Ovary (tissue), 9 donors: Measurements from ENCODE around the gene ACVR1B. TPM values are rescaled to one million over a fixed set of nuclear protein-coding genes. Genes with fewer than 3 reads are reported as not detected.

Source experiments
- DNase-seq, 5 donors: peaks; one replicate each; pipeline ENCODE4 v3.0.0-alpha.2; 2019 to 2020
- H3K27ac ChIP-seq, 2 donors: fragments of 200-600 bp; one replicate each; pipeline versions ENCODE4 v1.5.1 to v1.8.0; 2019 to 2022
- H3K27me3 ChIP-seq: fragments of 200-600 bp; one replicate; pipeline ENCODE4 v1.8.0; 2022
- H3K36me3 ChIP-seq: fragments of 200-600 bp; sonication (generic); one replicate; pipeline ENCODE4 v1.5.1; 2019
- H3K4me1 ChIP-seq: one replicate; pipeline ENCODE4 v1.8.1; 2013; ENCODE audit warnings: mild to moderate bottlenecking, moderate library complexity; ENCODE audit not compliant: insufficient read depth
- H3K4me3 ChIP-seq: fragments of 200-600 bp; sonication (generic); one replicate; pipeline ENCODE4 v1.5.1; 2017
- H3K9me3 ChIP-seq, 2 donors: fragments of 200-600 bp in 1 of 2; sonication (generic) in 1 of 2; one replicate each; pipeline versions ENCODE4 v1.5.1 to v1.8.1; 2013 to 2019; ENCODE audit warnings: mild to moderate bottlenecking in 1 of 2, moderate library complexity in 1 of 2
- CTCF ChIP-seq, 3 donors: fragments of 450-650 bp in 2 of 3; fragments of 200-600 bp in 1 of 3; IDR thresholded peaks; one replicate each; pipeline versions ENCODE4 v1.5.1 to v1.8.0; 2016 to 2022; ENCODE audit warnings: antibody characterized with exemption in 3 of 3, mild to moderate bottlenecking in 1 of 3
- EP300 ChIP-seq: sonication (generic); formaldehyde crosslinking; IDR thresholded peaks from one replicate; pipeline ENCODE4 v1.6.1; 2017; ENCODE audit warnings: antibody characterized with exemption
- POLR2A ChIP-seq: fragments of 450-650 bp; IDR thresholded peaks from one replicate; pipeline ENCODE4 v1.6.1; 2017; ENCODE audit warnings: antibody characterized with exemption, mild to moderate bottlenecking, moderate library complexity
- WGBS, 3 donors: extraction: QIAGEN DNeasy Blood & Tissue Kit in 1 of 3; methylation state at CpG; one replicate each; pipeline versions ENCODE4 v1.1.5 to v1.1.7; 2013 to 2017; 5-methylcytosine and 5-hydroxymethylcytosine counted together
- intact Hi-C, 4 donors: fragments of 100-400 bp; cut with DNase I; formaldehyde crosslinking; loops; one replicate each; pipeline versions ENCODE4 v1.11.0 to v1.15.1; 2022 to 2023
- polyA plus RNA-seq, 2 donors: library from polyadenylated mRNA; stranded (reverse); fragments of 200-250 nt in 1 of 2; fragments of 350-450 nt in 1 of 2; fragmentation: Illumina TruSeq in 1 of 2; extraction: RNeasy Lipid Tissue Mini Kit (QIAGEN cat#74804) in 1 of 2; gene quantifications; one replicate each; pipeline ENCODE4 v1.2.3, GENCODE V29; 2013 to 2014
- total RNA-seq, 7 donors: library from RNA; depleted of rRNA in 2 of 7; stranded (reverse); fragments of >200 nt in 2 of 7; fragmentation: NEBNext Ultra II Directional in 3 of 7; extraction: Animal tissue kit (Norgen Biotek cat#: 25700) in 3 of 7; gene quantifications; one replicate each; pipeline versions ENCODE4 v1.1.0 to v1.2.4, GENCODE V29; 2016 to 2023
- donor health status: DM: no; HTN: no; CAD: no; lungs with moderate emphysema.
- donor health status: DM: no; HTN: no; CAD: no.
- donor health status: Bipolar disorder and iron deficiency.
- donor health status: DM: yes; HTN: yes; CAD: no.
- donor health status: DM: no; HTN: no; CAD: no.
- donor health status: DM: yes; HTN: yes; CAD: no.

The ACVR1B gene
- total and polyA plus RNA-seq, 9 donors = 6.9 to 27.3 (median 19.1) TPM

DNA sequence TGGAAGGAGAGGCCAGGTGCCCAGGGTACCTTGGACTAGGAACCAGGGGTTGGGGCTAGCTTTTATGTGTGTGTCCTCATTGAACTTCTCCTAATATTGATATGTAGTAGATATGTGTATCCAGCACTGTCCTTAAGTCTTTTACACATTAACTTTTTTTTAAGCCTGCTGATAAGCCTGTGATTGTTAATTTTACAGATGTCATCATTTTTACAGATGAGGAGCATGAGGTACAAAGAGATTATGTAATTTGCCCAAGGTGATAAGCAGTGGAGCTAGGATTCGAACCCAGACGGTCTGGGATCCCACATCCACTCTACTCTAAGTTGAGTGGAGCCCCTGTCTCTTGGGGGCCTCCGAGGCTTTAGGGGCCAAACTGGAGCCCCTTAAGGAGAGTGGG is 89.5 kb downstream of the ACVR1B start:
- H3K4me3 ChIP-seq = no peak overlapping the region
- intact Hi-C loops = loop anchor here in 1 of 4 donors (10.0 kb wide), 1 partner anchor 1004 kb away; no protein-coding TSS in a partner anchor
- H3K36me3 ChIP-seq = no peaks in the 10 kb centered on the region
- H3K27me3 ChIP-seq = no peaks in the 10 kb centered on the region
- H3K27ac ChIP-seq = peak overlapping the region; percentile 10 to 94
- DNase-seq = no peak
- no peak for TF ChIP-seq EP300
- TF ChIP-seq CTCF (IDR thresholded peaks at IDR 0.05) = no peak
- no peak for TF ChIP-seq POLR2A
- peaks cover 22% of the 10 kb centered on the region for H3K4me1 ChIP-seq
- no peaks in the 10 kb centered on the region for H3K9me3 ChIP-seq
- 87 to 94% (median 87%) methylated on average over 3 of the region's 3 CpGs for WGBS, 3 donors

- Histone ChIP-seq H3K4me3 (no peak overlapping the region), H3K27me3 (no peaks in the 10 kb centered on the region), H3K9me3 (no peaks in the 10 kb centered on the region), H3K27ac (peak overlapping the region; percentile 92 to 94), H3K4me1 (peaks cover 24% of the 10 kb centered on the region), H3K36me3 (no peaks in the 10 kb centered on the region)
- intact Hi-C loops = loop anchor here in 1 of 4 donors (10.0 kb wide), 1 partner anchor 1003 kb away; no protein-coding TSS in a partner anchor
- DNase-seq = peak; percentile 63 to 77 (median 69)
- TF ChIP-seq POLR2A (no peak), EP300 (no peak), CTCF (IDR thresholded peaks at IDR 0.05) (no peak)
- 67 to 68% (median 67%) methylated on average over 6 of the region's 6 CpGs for WGBS, 3 donors
Observed at GRCh38 chr12:52041695-52042123, 90.2 kb downstream of the ACVR1B start.

DNA sequence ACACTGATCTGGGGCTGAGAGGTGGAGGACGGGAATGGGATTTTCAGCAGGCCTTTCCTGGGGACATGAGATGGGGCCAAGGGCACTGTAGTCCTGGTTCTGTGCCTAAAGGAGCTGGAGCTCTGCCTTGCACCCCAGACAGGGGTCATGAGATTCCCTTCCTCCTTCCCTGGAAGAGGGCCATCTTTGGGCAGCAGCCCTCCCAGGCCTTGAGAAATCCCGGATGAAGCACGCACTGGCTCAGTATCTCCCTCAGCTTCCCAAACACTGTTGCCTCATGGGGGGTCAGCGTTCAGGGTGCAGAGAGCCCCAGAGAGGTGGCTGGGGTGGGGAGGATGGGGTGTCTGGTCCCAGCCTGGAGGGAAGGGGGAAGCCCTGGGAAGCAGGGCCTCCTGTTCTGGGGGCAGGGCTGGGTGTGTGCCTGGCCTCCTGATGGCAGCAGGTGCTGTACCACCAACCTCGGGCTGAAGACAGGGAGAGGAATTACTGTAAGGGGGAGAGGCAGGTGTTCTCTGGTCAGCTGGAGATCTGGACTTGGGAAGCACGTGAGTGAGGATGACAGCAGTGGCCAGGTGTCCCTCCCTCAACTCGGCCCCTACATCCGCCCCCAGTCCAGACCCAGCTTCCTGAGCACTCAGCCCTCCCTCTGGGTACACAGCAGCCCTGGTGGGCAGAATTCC is 91.3 kb downstream of the ACVR1B start:
- Histone ChIP-seq H3K27ac (peak overlapping the region; percentile 92 to 94), H3K36me3 (no peaks in the 10 kb centered on the region), H3K27me3 (no peaks in the 10 kb centered on the region), H3K9me3 (no peaks in the 10 kb centered on the region), H3K4me1 (peaks cover 24% of the 10 kb centered on the region), H3K4me3 (no peak overlapping the region)
- TF ChIP-seq CTCF (IDR thresholded peaks at IDR 0.05) (no peak), EP300 (peak; percentile 31)
- peak; percentile 61 to 72 (median 68) for DNase-seq
- intact Hi-C loops = loop anchor here in 1 of 4 donors (10.0 kb wide), 1 partner anchor 1002 kb away; no protein-coding TSS in a partner anchor
- WGBS, 3 donors = 65 to 69% (median 67%) methylated on average over 8 of the region's 8 CpGs

DNA sequence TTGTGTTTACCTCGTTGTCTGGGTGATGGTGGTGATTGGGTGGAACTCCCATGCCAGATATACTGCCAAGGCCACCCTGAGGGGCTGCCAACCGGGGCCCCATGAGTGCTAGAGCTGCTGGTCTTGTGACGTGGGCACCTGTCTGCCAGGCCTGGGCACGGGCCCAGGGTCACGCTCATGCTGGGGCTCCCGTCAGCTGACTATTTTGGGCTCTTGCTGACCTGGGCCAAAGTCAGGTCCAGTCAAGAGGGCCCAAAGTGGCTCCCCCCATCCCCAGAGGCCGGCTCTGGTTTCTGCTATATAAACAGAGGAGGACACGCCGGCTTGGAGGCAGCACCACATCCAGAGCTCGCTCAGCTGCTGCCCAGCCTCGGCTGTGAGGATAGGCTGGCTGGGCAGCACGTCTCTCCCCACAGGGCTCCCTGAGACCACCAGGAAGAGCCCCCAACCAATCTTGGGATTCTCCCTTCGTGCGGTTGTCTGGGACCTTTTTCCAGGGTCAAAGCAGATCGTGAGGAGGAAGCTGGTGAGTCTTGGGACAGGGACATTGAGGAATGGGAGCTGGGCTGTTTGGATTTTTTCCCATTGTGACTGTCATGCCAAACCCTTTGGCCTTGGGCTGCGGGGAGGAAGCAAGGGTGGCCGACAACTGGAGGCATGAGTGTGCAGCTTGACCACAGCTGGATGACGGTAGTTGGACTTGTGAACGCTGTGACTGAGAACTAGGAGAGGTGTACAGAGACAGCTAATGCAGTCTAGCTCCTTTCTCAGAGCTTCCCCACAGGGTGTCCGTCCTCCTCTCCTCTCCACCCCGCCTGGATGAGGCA is 92.1 kb downstream of the ACVR1B start:
- no peaks in the 10 kb centered on the region for H3K27me3 ChIP-seq
- WGBS, 3 donors = 53 to 61% (median 59%) methylated on average over 19 to 21 of the region's 21 CpGs
- H3K36me3 ChIP-seq = no peaks in the 10 kb centered on the region
- TF ChIP-seq POLR2A = no peak
- TF ChIP-seq EP300 = no peak
- no peak for TF ChIP-seq CTCF (IDR thresholded peaks at IDR 0.05)
- peaks cover 24% of the 10 kb centered on the region for H3K4me1 ChIP-seq
- no peak overlapping the region for H3K4me3 ChIP-seq
- intact Hi-C loops = loop anchor here in 1 of 4 donors (10.0 kb wide), 1 partner anchor 1001 kb away; no protein-coding TSS in a partner anchor
- peak; percentile 37 to 67 (median 64) for DNase-seq
- H3K9me3 ChIP-seq = no peaks in the 10 kb centered on the region
- peak overlapping the region; percentile 92 to 94 for H3K27ac ChIP-seq
